ENCODE results near the gene TNRC6A. TPM values are rescaled to one million over a fixed set of nuclear protein-coding genes. Genes with fewer than 3 reads are reported as not detected.

TNRC6A gene
- total and polyA plus RNA-seq, 2 of the 13 experiments (the other 11 are each of a cell fraction or from before 2014, with no cell fraction given), result 30.9 to 43.6 TPM

GRCh38 chr16:24729243-24729950, at the start of gene TNRC6A (continued):
- TF ChIP-seq ZNF274 (CRISPR knock-in tag; IDR thresholded peaks at IDR 0.05), result 0 out of 2 replicates have a peak, but pooled peaks have one; percentile 47
- peak; percentile 93 for TF ChIP-seq SIN3A (IDR thresholded peaks at IDR 0.05; ENCODE audit: borderline replicate concordance, low read depth, low read length)
- TF ChIP-seq DDIT3 (CRISPR knock-in tag; IDR thresholded peaks at IDR 0.05), result no peak
- TF ChIP-seq MXD4 (CRISPR knock-in tag; IDR thresholded peaks at IDR 0.05), result peak; percentile 91
- peak; percentile 72 for TF ChIP-seq MIXL1 (CRISPR knock-in tag; IDR thresholded peaks at IDR 0.05)
- 0 out of 2 replicates have a peak, but pooled peaks have one; percentile 67 for TF ChIP-seq PREB (CRISPR knock-in tag; IDR thresholded peaks at IDR 0.05)
- peak; percentile 53 for TF ChIP-seq CREB1 (IDR thresholded peaks at IDR 0.05)
- no peak for TF ChIP-seq CREB1 (CRISPR knock-in tag; IDR thresholded peaks at IDR 0.05)
- TF ChIP-seq MAX (IDR thresholded peaks at IDR 0.05), result peak; percentile 83
- TF ChIP-seq SMAD3 (CRISPR knock-in tag; IDR thresholded peaks at IDR 0.05), result peak; percentile 59; the same call in 1 of the 2 replicates
- TF ChIP-seq ZNF740 (CRISPR knock-in tag; IDR thresholded peaks at IDR 0.05), result peak; percentile 62
- peak; percentile 47; the same call in 1 of the 2 replicates for TF ChIP-seq HNF1B (CRISPR knock-in tag; IDR thresholded peaks at IDR 0.05)
- TF ChIP-seq EEA1 (CRISPR knock-in tag; IDR thresholded peaks at IDR 0.05; ENCODE audit: borderline replicate concordance), result peak; percentile 83; the same call in 1 of the 2 replicates
- TF ChIP-seq TARDBP (CRISPR knock-in tag; IDR thresholded peaks at IDR 0.05), result no peak
- peak; percentile 91 for TF ChIP-seq KDM2A (CRISPR knock-in tag; IDR thresholded peaks at IDR 0.05; ENCODE audit: borderline replicate concordance, low read depth)
- TF ChIP-seq ZHX1 (CRISPR knock-in tag; IDR thresholded peaks at IDR 0.05; ENCODE audit: low read depth), result peak; percentile 77; the same call in 1 of the 2 replicates
- TF ChIP-seq RBM22 (optimal IDR thresholded peaks at IDR 0.05; ENCODE audit: low read length), result peak; percentile 24
- no peak for TF ChIP-seq TMF1 (CRISPR knock-in tag; IDR thresholded peaks at IDR 0.05; ENCODE audit: low read depth)
- peak; percentile 74; the same call in 1 of the 2 replicates for TF ChIP-seq BRD4 (CRISPR knock-in tag; IDR thresholded peaks at IDR 0.05)
- 0 out of 2 replicates have a peak, but pooled peaks have one; percentile 33 for TF ChIP-seq ARNTL (CRISPR knock-in tag; IDR thresholded peaks at IDR 0.05)
